ENCODE measurements around the gene CCDC57. TPM values are rescaled to one million over a fixed set of nuclear protein-coding genes. Genes with fewer than 3 reads are reported as not detected.

CCDC57 gene
- total and polyA plus RNA-seq, 5 donors from 2014 or later, result 27.7 to 76.6 (median 38.1) TPM

GRCh38 chr17:82092094-82092586, 120.5 kb downstream of the CCDC57 start:
- DNase-seq, result no peak
- H3K36me3 Mint-ChIP-seq, result no peaks in the 10 kb centered on the region
- H3K4me3 Mint-ChIP-seq, result no peak overlapping the region
- ATAC-seq (ENCODE audit: low read depth in 2 of 2), result no peak
- no peak overlapping the region for H3K4me3 ChIP-seq (ENCODE audit: low read depth, low read length)
- no peak overlapping the region for H3K27ac Mint-ChIP-seq
- no peaks in the 10 kb centered on the region for H3K9me3 Mint-ChIP-seq
- H3K36me3 ChIP-seq (ENCODE audit: control insufficient read depth, insufficient read depth, low read length), result peaks cover 20% of the 10 kb centered on the region
- H3K27ac ChIP-seq (ENCODE audit: insufficient read depth, low read length, poor library complexity, severe bottlenecking), result no peak overlapping the region
- H3K9me3 ChIP-seq (ENCODE audit: control insufficient read depth in 2 of 2, low read length in 2 of 2), result no peaks in the 10 kb centered on the region
- no peaks in the 10 kb centered on the region for H3K27me3 ChIP-seq (ENCODE audit: control insufficient read depth, insufficient read depth, low read length)
- H3K4me1 ChIP-seq (ENCODE audit: control insufficient read depth, insufficient read depth, low read length, poor library complexity, severe bottlenecking), result peaks cover 10% of the 10 kb centered on the region
- H3K27me3 Mint-ChIP-seq, result no peaks in the 10 kb centered on the region
- peaks cover 0 to 4% (median 0%) of the 10 kb centered on the region in 4 donors for H3K4me1 Mint-ChIP-seq

GRCh38 chr17:82091264-82092066, 121.2 kb downstream of the CCDC57 start:
- H3K4me1 Mint-ChIP-seq, result peaks cover 0 to 2% (median 0%) of the 10 kb centered on the region in 4 donors
- no peak overlapping the region for H3K4me3 Mint-ChIP-seq
- no peaks in the 10 kb centered on the region for H3K36me3 Mint-ChIP-seq
- Histone ChIP-seq H3K27ac (ENCODE audit: insufficient read depth, low read length, poor library complexity, severe bottlenecking) (no peak overlapping the region), H3K27me3 (ENCODE audit: control insufficient read depth, insufficient read depth, low read length) (no peaks in the 10 kb centered on the region), H3K4me3 (ENCODE audit: low read depth, low read length) (no peak overlapping the region), H3K9me3 (ENCODE audit: control insufficient read depth in 2 of 2, low read length in 2 of 2) (no peaks in the 10 kb centered on the region), H3K4me1 (ENCODE audit: control insufficient read depth, insufficient read depth, low read length, poor library complexity, severe bottlenecking) (peaks cover 3% of the 10 kb centered on the region), H3K36me3 (ENCODE audit: control insufficient read depth, insufficient read depth, low read length) (peaks cover 21% of the 10 kb centered on the region)
- no peak overlapping the region for H3K27ac Mint-ChIP-seq
- H3K9me3 Mint-ChIP-seq, result no peaks in the 10 kb centered on the region
- ATAC-seq (ENCODE audit: low read depth in 2 of 2) (no peak), DNase-seq (no peak)
- H3K27me3 Mint-ChIP-seq, result no peaks in the 10 kb centered on the region

GRCh38 chr17:82090549-82091263, 121.9 kb downstream of the CCDC57 start:
- H3K4me1 Mint-ChIP-seq, result no peaks in the 10 kb centered on the region
- H3K27ac ChIP-seq (ENCODE audit: insufficient read depth, low read length, poor library complexity, severe bottlenecking), result no peak overlapping the region
- no peaks in the 10 kb centered on the region for H3K27me3 ChIP-seq (ENCODE audit: control insufficient read depth, insufficient read depth, low read length)
- peaks cover 26% of the 10 kb centered on the region for H3K36me3 ChIP-seq (ENCODE audit: control insufficient read depth, insufficient read depth, low read length)
- DNase-seq, result no peak
- no peaks in the 10 kb centered on the region for H3K27me3 Mint-ChIP-seq
- H3K4me1 ChIP-seq (ENCODE audit: control insufficient read depth, insufficient read depth, low read length, poor library complexity, severe bottlenecking), result no peaks in the 10 kb centered on the region
- no peak overlapping the region for H3K27ac Mint-ChIP-seq
- no peaks in the 10 kb centered on the region for H3K9me3 ChIP-seq (ENCODE audit: control insufficient read depth in 2 of 2, low read length in 2 of 2)
- H3K4me3 Mint-ChIP-seq, result no peak overlapping the region
- H3K36me3 Mint-ChIP-seq, result no peaks in the 10 kb centered on the region
- H3K4me3 ChIP-seq (ENCODE audit: low read depth, low read length), result no peak overlapping the region
- H3K9me3 Mint-ChIP-seq, result no peaks in the 10 kb centered on the region
- no peak for ATAC-seq (ENCODE audit: low read depth in 2 of 2)

- no peak for DNase-seq
- no peaks in the 10 kb centered on the region for H3K9me3 Mint-ChIP-seq
- no peak overlapping the region for H3K4me3 ChIP-seq (ENCODE audit: low read depth, low read length)
- no peaks in the 10 kb centered on the region for H3K4me1 ChIP-seq (ENCODE audit: control insufficient read depth, insufficient read depth, low read length, poor library complexity, severe bottlenecking)
- H3K27me3 ChIP-seq (ENCODE audit: control insufficient read depth, insufficient read depth, low read length), result no peaks in the 10 kb centered on the region
- H3K27me3 Mint-ChIP-seq, result no peaks in the 10 kb centered on the region
- no peak overlapping the region for H3K27ac ChIP-seq (ENCODE audit: insufficient read depth, low read length, poor library complexity, severe bottlenecking)
- H3K27ac Mint-ChIP-seq, result no peak overlapping the region
- no peak overlapping the region for H3K4me3 Mint-ChIP-seq
- no peaks in the 10 kb centered on the region for H3K4me1 Mint-ChIP-seq
- H3K36me3 ChIP-seq (ENCODE audit: control insufficient read depth, insufficient read depth, low read length), result peaks cover 26% of the 10 kb centered on the region
- no peak for ATAC-seq (ENCODE audit: low read depth in 2 of 2)
- H3K9me3 ChIP-seq (ENCODE audit: control insufficient read depth in 2 of 2, low read length in 2 of 2), result no peaks in the 10 kb centered on the region
- no peaks in the 10 kb centered on the region for H3K36me3 Mint-ChIP-seq
Measured at GRCh38 chr17:82089723-82090548, 122.7 kb downstream of the CCDC57 start.

- H3K4me1 ChIP-seq (ENCODE audit: control insufficient read depth, insufficient read depth, low read length, poor library complexity, severe bottlenecking), result no peaks in the 10 kb centered on the region
- Mint-ChIP-seq H3K36me3 (no peaks in the 10 kb centered on the region), H3K27ac (no peak overlapping the region), H3K4me1 (no peaks in the 10 kb centered on the region), H3K9me3 (no peaks in the 10 kb centered on the region), H3K4me3 (no peak overlapping the region), H3K27me3 (no peaks in the 10 kb centered on the region)
- H3K4me3 ChIP-seq (ENCODE audit: low read depth, low read length), result no peak overlapping the region
- H3K27ac ChIP-seq (ENCODE audit: insufficient read depth, low read length, poor library complexity, severe bottlenecking), result no peak overlapping the region
- no peaks in the 10 kb centered on the region for H3K9me3 ChIP-seq (ENCODE audit: control insufficient read depth in 2 of 2, low read length in 2 of 2)
- H3K27me3 ChIP-seq (ENCODE audit: control insufficient read depth, insufficient read depth, low read length), result no peaks in the 10 kb centered on the region
- ATAC-seq (ENCODE audit: low read depth in 2 of 2) (no peak), DNase-seq (no peak)
- H3K36me3 ChIP-seq (ENCODE audit: control insufficient read depth, insufficient read depth, low read length), result peaks cover 28% of the 10 kb centered on the region
Measured at GRCh38 chr17:82088838-82089722, 123.6 kb downstream of the CCDC57 start.

GRCh38 chr17:82087961-82088837, 124.4 kb downstream of the CCDC57 start:
- Histone ChIP-seq H3K27ac (ENCODE audit: insufficient read depth, low read length, poor library complexity, severe bottlenecking) (no peak overlapping the region), H3K4me1 (ENCODE audit: control insufficient read depth, insufficient read depth, low read length, poor library complexity, severe bottlenecking) (no peaks in the 10 kb centered on the region), H3K27me3 (ENCODE audit: control insufficient read depth, insufficient read depth, low read length) (no peaks in the 10 kb centered on the region), H3K4me3 (ENCODE audit: low read depth, low read length) (no peak overlapping the region), H3K36me3 (ENCODE audit: control insufficient read depth, insufficient read depth, low read length) (peaks cover 27% of the 10 kb centered on the region), H3K9me3 (ENCODE audit: control insufficient read depth in 2 of 2, low read length in 2 of 2) (no peaks in the 10 kb centered on the region)
- ATAC-seq (ENCODE audit: low read depth in 2 of 2), result no peak
- DNase-seq, result no peak
- no peaks in the 10 kb centered on the region for H3K36me3 Mint-ChIP-seq
- no peaks in the 10 kb centered on the region for H3K9me3 Mint-ChIP-seq
- no peak overlapping the region for H3K27ac Mint-ChIP-seq
- H3K27me3 Mint-ChIP-seq, result no peaks in the 10 kb centered on the region
- no peak overlapping the region for H3K4me3 Mint-ChIP-seq
- no peaks in the 10 kb centered on the region for H3K4me1 Mint-ChIP-seq
